SKM-1 (cell line): ENCODE data around the gene ANK3.

ENCODE experiments used
- DNase-seq: peaks from one replicate; lab custom pipeline; 2025; ENCODE audit not compliant: unreplicated experiment; lab: John Stamatoyannopoulos, UW

ANK3 gene

GRCh38 chr10:60141896-60142559 is 247.6 kb downstream of the ANK3 start:
- DNase-seq, result no peak

- no peak for DNase-seq
Observed at GRCh38 chr10:60140651-60141632, 248.7 kb downstream of the ANK3 start.

GRCh38 chr10:60139798-60140566 is 249.7 kb downstream of the ANK3 start:
- DNase-seq, result no peak

GRCh38 chr10:60139290-60139689 is 250.4 kb downstream of the ANK3 start:
- DNase-seq, result no peak

- no peak for DNase-seq
Observed at GRCh38 chr10:60138842-60139241, 250.8 kb downstream of the ANK3 start.

- DNase-seq, result no peak
Observed at GRCh38 chr10:60138026-60138425, 251.6 kb downstream of the ANK3 start.

GRCh38 chr10:60137292-60137992 is 252.2 kb downstream of the ANK3 start:
- no peak for DNase-seq

GRCh38 chr10:60135020-60135419 is 254.7 kb downstream of the ANK3 start:
- no peak for DNase-seq

- DNase-seq, result no peak
Observed at GRCh38 chr10:60134548-60134947, 255.1 kb downstream of the ANK3 start.

- DNase-seq, result no peak
Observed at GRCh38 chr10:60130130-60130579, 259.5 kb downstream of the ANK3 start.

GRCh38 chr10:60125895-60126294 is 263.8 kb downstream of the ANK3 start:
- no peak for DNase-seq

GRCh38 chr10:60124536-60124935 is 265.1 kb downstream of the ANK3 start:
- no peak for DNase-seq

GRCh38 chr10:60123668-60124067 is 266.0 kb downstream of the ANK3 start:
- no peak for DNase-seq

GRCh38 chr10:60123172-60123571 is 266.5 kb downstream of the ANK3 start:
- DNase-seq, result no peak

GRCh38 chr10:60122190-60122589 is 267.5 kb downstream of the ANK3 start:
- DNase-seq, result no peak

GRCh38 chr10:60114765-60115586 is 274.7 kb downstream of the ANK3 start:
- DNase-seq, result peak; percentile 29

GRCh38 chr10:60110739-60111138 is 278.9 kb downstream of the ANK3 start:
- DNase-seq, result no peak

GRCh38 chr10:60107308-60107976 is 282.2 kb downstream of the ANK3 start:
- no peak for DNase-seq

GRCh38 chr10:60105295-60105695 is 284.4 kb downstream of the ANK3 start:
- DNase-seq, result no peak
